HG03442 (cell line): ENCODE data around the gene KCNC3.
A peak's percentile ranks its signal among the peaks of the same experiment; 100 is the strongest.
"Not testable (repeated sequence)": the region's sequence is repeated elsewhere in the genome, so short reads cannot be mapped to it uniquely, and the experiment has no call there.

Experiments
- ATAC-seq: cut with Tn5 transposase; IDR thresholded peaks from one replicate; pipeline ENCODE4 v1.9.1; 2021; ENCODE audit warnings: mild to moderate bottlenecking, moderate library complexity; ENCODE audit not compliant: unreplicated experiment

KCNC3 gene

GRCh38 chr19:50356691-50357177, 27.6 kb upstream of the KCNC3 start:
- no peak for ATAC-seq

DNA sequence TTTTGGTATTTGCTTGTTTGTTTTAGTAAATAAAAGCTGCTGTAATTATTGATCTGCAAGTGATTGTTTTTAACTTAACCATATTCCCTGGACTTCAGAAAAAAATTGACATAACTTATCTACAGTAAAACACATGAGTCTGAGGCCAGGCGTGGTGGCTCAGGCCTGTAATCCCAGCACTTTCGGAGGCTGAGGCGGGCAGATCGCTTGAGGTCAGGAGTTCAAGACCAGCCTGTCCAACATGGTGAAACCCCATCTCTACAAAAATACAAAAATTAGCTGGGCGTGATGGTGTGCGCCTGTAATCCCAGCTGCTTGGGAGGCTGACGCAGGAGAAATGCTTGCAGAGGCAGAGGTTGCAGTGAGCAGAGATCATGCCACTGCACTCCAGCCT, 24.3 kb upstream of the KCNC3 start:
- ATAC-seq: not testable (repeated sequence)

DNA sequence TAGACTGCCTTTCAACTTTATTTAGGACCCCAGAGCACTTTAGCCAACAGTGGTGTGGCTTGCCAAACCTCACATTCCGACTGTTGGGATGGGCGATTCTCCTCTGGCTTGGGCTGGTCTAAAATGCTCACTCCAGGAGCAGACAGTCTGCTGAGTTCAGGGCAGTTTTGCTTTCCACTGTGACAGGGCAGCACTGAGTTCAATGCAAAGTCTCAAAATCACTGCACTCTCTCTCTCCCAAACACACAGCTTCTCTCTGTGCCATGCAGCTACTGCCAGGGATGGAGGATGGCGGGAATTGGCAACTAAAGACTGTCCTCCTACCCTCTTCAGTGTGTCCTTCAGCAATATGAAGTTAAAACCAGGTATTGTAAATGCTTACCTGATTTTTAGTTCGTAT, 23.1 kb upstream of the KCNC3 start:
- ATAC-seq: no peak

DNA sequence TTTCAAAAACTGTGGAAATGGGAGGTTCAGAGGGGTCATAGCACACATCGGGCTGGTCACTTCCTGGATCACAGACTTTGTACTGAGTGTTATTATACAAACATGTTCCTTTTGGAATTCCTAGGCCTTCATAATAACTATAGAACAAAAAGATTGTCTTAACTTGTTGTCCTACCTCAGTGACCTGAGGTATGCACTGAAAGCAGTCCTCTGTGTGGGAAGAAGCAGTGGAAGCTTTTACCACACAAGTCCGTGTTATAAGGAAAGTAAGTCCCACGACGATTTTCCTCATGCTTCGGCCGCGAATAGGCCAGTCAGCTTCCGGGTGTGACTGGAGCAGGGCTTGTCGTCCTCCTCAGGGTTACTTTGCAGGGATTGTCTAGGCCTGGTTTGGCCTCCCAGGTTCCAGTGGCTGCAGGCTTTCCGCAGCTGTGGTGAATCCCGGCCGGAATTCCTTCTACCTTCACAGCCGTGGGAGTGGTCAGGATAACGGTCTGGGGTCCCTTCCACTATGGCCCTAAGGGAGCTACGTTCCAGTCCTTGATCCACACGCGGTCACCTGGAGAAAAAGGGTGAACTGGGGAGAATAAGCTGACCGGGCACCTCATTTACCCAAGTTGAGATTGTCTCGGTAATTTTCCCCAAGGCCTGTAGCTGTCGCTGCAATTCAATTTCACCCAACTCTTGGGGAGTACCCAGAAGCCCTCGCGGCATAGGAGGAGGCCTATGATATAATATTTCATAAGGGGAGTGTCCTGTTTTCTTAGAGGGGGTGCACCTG, 20.3 kb upstream of the KCNC3 start:
- no peak for ATAC-seq

DNA sequence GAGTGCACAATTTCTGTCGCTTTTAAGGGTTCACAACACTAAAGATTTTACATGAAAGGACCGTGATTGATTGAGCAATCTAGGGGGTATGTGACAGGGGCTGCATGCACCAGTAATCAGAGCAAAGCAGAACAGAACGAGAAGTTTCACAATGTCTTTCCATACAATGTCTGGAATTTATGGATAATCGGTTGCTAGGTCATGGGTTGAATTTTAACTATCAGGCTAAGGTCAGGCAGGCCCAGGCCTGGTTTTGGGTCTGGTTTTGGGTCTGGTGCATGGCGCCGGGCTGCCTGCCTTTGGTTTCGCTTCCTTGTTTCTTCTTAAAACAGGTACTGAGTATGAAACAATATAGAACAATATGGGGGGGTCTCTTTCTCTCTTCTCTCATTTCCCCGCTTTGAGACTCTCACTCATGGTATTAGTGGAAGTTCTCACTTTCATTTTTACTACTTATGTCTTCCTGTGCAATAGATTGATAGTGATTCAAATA, 18.0 kb upstream of the KCNC3 start:
- ATAC-seq: not testable (repeated sequence)

DNA sequence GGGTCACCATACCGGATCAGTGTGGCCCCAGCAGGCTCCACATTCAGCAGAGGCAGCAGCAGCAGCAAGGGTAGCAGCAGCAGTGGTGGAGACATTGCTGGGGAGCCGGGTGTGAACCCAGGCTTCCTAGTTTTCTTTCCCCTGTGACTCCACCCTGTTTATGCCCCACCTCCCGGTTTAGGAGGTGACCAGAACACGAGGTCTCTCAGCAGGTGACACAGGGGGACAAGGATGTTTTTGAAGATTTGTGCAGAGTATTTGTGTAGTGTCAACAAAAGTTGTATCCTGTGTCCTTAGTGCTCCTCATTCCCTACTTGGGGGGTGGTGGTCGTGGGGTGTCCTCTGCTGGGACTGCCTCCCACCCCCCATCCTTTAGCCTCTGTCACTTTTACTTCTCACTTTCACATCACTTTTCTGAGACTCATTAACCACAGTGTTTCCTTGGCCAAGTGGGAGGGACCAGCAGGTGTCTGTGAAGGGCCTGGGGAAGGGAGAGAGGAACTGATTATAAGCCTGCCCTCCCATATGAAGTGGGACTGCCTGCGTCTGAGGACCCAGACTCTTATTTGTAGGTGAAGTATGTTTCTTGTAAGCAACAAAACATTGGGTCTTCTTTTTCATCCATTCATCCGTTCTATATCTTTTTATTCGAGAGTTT, 15.6 kb upstream of the KCNC3 start:
- ATAC-seq: no peak

GRCh38 chr19:50341091-50341564, 12.0 kb upstream of the KCNC3 start:
- ATAC-seq: peak; percentile 52

- ATAC-seq: no peak
Measured at GRCh38 chr19:50340331-50340730, 11.2 kb upstream of the KCNC3 start.

DNA sequence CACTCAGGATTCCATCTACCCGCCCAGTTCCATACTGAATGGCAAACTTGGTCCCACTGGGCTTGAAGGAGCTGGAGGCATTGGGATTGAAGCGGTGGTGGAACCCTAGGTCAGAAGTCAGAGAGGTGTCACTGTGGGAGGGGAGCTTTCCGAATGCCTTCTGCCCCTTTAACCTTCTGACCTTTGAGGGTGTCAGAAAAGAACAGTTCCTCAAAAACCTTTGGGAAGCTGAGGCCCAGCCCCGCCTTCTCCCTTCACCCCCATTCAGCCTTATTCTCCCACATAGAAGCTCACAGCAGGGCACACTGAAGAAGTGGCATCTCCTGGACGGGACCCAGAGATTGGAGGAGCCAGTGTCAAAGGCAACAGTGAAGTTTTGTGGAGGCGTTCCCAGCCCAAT, 7.9 kb upstream of the KCNC3 start:
- not testable (repeated sequence) for ATAC-seq

GRCh38 chr19:50334741-50335421, 5.7 kb upstream of the KCNC3 start:
- no peak for ATAC-seq

- ATAC-seq: peak; percentile 24
Measured at GRCh38 chr19:50333737-50334617, 4.8 kb upstream of the KCNC3 start.

GRCh38 chr19:50333235-50333736, 4.1 kb upstream of the KCNC3 start:
- ATAC-seq: peak; percentile 38

DNA sequence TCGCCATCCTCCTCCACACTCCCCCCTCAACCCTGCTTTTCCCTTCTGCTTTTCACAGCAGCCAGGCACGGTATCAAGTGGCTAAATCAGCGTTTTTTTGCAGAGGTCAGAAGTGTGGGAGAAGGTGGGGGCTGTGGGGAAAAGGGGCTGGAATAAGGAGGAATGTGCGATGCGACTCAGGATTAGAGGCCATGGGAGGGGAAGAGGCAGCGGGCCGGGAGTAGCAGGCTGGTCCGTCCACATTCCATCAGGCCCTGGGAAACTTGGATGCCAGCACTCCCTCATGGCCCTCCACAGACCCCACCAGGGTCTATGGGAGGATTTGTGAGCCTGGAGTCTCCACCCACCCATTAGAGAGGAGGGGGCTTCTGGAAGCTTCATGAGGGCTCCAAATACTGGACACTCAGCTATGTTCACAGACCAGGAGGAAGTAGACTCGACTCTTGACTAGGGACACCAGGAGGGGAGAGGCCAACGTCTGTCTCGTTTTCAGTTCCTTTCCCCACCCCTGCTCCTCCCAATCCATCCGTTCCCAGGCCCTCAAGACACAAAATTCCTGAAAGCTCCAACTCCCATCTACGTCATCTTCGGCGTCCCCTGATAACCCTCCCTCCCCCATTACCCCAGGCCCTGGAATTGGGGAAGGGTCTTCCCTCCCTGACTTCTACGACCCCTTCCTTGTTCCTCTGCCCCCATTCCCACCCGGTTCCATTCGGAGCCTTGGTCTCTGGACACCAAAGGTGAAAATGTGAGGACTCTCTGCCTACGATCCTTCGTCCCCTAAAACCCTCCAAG, 3.3 kb upstream of the KCNC3 start:
- ATAC-seq: no peak

DNA sequence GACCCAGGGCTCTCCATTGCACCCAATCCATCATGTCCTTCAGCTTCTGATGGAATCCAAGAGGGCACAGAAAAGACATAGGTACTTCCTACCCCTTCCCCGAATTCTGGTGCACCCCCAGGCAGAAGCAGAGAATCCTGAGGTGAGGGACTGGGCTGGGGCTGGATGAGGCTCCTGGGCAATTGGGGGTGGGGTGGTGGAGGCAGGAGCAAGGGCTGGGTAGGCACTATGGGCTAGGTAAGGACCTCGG, 2.7 kb upstream of the KCNC3 start:
- no peak for ATAC-seq

- ATAC-seq: no peak
Measured at GRCh38 chr19:50331221-50331993, 2.2 kb upstream of the KCNC3 start.

DNA sequence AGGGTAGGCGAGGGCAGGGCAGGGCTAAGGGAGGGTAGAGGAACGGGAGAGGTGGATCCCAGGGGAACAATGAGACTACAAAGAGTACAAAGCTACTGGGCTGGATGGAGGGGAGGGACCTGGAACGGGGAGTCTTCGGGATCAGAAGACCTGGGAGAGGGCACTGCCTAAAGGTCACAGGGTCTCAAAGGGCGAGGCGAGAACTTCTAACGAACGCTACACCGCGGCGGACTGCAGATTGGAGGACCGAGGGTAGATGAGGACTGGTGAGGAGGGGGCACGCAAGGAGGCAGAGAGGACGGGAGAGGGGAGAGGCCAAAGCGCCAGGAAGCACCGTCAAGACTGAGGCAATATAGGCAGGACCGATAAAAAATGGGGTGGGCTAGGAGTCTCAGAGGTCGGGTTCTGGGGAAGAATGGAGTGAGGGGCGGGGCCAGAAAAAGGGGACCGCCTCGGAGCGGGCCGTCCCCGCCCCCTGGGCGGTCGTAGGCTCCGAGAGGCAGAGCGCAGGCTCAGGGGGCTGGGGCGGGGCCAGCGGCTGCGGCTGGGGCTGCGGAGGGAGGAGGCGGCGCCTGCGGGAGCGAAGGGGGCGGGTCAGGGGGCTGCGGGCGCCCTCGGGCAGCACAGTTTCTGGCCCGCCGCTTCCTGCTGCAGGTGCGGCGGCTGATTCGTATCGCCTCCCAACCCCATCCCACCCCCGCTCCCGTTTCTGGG, 1.3 kb upstream of the KCNC3 start:
- peak; percentile 29 for ATAC-seq

DNA sequence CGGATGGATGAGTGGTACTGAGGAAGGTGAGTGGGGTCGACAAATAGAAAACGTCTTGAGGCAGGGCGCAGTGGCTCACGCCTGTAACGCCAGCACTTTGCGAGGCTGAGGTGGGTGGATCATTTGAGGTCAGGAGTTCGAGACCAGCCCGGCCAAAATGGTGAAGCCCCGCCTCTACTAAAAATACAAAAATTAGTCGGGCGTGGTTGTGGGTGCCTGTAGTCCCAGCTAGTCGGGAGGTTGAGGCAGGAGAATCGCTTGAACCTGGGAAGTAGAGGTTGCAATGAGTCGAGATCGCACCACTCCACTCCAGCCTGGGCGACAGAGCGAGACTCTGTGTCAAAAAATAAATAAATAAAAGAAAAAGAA, 733 bp upstream of the KCNC3 start:
- not testable (repeated sequence) for ATAC-seq

DNA sequence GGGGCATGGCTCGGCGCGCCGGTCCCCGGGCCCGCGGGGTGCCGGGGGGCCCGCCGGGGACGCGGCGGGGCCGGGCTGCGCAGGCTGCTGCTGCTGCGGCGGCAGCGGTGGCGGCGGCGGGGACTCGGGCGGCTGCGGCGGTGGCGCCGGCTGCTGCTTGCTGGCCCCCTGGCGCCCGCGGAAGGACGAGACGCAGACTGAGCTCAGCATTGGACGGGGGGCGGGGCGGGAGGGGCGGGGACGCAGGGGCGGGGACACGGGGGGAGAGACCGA, 368 bp downstream of the KCNC3 start:
- peak; percentile 14 for ATAC-seq
